ENCODE measurements around the gene SCG3.
"Not testable (repeated sequence)": the region's sequence is repeated elsewhere in the genome, so short reads cannot be mapped to it uniquely, and the experiment has no call there.

SCG3 gene

DNA sequence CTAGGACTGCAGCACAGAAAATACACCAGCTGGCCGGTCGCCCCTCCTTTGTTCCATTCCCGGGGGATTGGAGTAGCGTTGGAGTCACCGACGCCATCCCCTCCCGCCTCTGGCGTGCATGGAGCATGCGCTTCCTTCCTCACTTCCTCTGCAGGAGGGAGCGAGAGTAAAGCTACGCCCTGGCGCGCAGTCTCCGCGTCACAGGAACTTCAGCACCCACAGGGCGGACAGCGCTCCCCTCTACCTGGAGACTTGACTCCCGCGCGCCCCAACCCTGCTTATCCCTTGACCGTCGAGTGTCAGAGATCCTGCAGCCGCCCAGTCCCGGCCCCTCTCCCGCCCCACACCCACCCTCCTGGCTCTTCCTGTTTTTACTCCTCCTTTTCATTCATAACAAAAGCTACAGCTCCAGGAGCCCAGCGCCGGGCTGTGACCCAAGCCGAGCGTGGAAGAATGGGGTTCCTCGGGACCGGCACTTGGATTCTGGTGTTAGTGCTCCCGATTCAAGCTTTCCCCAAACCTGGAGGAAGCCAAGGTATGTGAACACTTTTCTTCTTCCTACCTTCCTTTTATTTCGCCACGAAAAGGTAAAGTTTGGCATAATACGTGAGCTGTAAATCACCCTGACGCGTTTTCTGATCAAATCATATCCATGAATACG lies at the start of gene SCG3:
TSS of gene SCG3 (plus strand) at position 201 of the 661 bp plus-strand sequence. CDS start at position 454, 253 bp downstream.
- no peaks in the 10 kb centered on the region for H3K9me3 Mint-ChIP-seq
- intact Hi-C loops (cut with micrococcal nuclease) = no loop called here
- H3K27me3 Mint-ChIP-seq = peaks cover 34% of the 10 kb centered on the region
- no peaks in the 10 kb centered on the region for H3K36me3 Mint-ChIP-seq (ENCODE audit: low read depth)
- H3K27ac Mint-ChIP-seq = no peak within 1 kb of the TSS
- peak within 1 kb of the TSS; percentile 66 for H3K4me3 Mint-ChIP-seq
- peaks cover 14% of the 10 kb centered on the region for H3K4me1 Mint-ChIP-seq (ENCODE audit: low read depth)

DNA sequence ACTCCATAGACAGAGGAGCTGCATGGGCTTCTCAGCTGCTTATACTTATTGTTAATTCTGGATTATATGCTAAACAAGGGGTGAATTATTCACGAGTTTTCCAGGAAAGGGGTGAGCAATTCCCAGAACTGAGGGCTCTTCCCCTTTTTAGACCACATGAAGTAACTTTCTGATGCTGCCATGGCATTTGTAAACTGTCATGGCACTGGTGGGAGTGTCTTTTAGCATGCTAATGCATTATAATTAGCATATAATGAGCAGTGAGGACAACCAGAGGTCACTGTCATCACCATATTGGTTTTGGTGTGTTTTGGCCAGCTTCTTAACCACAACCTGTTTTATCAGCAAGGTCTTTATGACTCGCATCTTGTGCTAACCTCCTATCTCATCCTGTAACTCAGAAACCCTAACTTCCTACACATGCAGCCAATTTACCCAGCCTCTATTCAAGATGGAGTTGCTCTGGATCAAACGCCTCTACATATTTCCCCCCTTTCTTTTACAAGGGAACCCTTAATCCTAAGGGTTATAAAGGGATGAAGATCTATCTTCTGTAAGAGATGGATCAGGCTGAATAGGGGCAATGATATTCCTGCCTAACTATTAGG lies 46.6 kb upstream of the SCG3 start:
- Mint-ChIP-seq H3K4me3 (no peak overlapping the region), H3K27ac (peak overlapping the region; percentile 73), H3K9me3 (no peaks in the 10 kb centered on the region), H3K27me3 (no peaks in the 10 kb centered on the region), H3K4me1 (ENCODE audit: low read depth) (peaks cover 43% of the 10 kb centered on the region), H3K36me3 (ENCODE audit: low read depth) (no peaks in the 10 kb centered on the region)
- intact Hi-C loops (cut with micrococcal nuclease) = no loop called here

- Mint-ChIP-seq H3K27me3 (no peaks in the 10 kb centered on the region), H3K27ac (peak overlapping the region; percentile 82), H3K4me1 (ENCODE audit: low read depth) (peaks cover 16% of the 10 kb centered on the region), H3K9me3 (no peaks in the 10 kb centered on the region), H3K4me3 (no peak overlapping the region), H3K36me3 (ENCODE audit: low read depth) (no peaks in the 10 kb centered on the region)
- intact Hi-C loops (cut with micrococcal nuclease) = no loop called here
Observed at GRCh38 chr15:51641490-51642130, 39.7 kb upstream of the SCG3 start.

DNA sequence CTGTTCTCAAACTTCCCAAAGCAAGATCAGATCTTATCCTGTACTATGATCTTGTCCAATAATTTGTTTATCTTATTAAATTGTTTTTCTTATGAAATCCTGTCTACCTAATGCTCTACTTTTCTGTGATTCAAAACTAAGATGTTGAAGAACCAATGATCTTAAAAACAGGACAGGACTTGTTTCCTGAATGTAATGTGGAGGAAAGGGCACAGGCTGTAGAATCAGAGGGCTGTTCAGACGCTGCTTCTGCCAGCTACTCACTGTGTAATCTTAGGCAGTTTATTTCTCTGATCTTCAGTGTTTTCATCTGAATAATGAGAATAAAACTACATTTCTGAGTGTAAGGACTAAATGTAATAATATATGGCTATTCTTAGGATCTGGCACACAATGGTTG lies 38.6 kb upstream of the SCG3 start:
- no peak overlapping the region for H3K27ac Mint-ChIP-seq
- intact Hi-C loops (cut with micrococcal nuclease) = no loop called here
- H3K27me3 Mint-ChIP-seq = no peaks in the 10 kb centered on the region
- H3K4me3 Mint-ChIP-seq = no peak overlapping the region
- H3K4me1 Mint-ChIP-seq (ENCODE audit: low read depth) = peaks cover 23% of the 10 kb centered on the region
- no peaks in the 10 kb centered on the region for H3K9me3 Mint-ChIP-seq
- H3K36me3 Mint-ChIP-seq (ENCODE audit: low read depth) = no peaks in the 10 kb centered on the region

DNA sequence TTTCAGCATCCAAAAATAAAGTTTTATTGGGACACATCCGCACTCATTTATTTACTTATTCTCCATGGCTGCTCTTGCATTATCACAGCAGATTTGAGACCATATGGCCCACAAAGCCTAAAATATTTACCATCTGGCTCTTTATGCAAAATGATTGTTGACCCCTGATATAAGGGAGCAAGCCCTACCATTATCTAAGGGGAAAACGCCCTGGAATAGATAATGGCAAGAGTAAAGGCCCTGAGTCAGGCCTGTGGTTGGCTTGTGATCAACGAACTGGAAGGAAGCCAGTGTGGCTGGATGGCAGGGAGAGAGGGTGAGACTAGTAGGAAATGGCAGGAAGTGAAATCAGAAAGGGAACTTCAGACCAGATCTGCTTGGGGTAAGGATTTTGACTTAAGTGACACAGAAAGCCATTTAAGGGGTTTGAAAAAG lies 34.2 kb upstream of the SCG3 start:
- Mint-ChIP-seq H3K36me3 (ENCODE audit: low read depth) (no peaks in the 10 kb centered on the region), H3K4me1 (ENCODE audit: low read depth) (peaks cover 18% of the 10 kb centered on the region), H3K4me3 (no peak overlapping the region), H3K27me3 (no peaks in the 10 kb centered on the region), H3K9me3 (no peaks in the 10 kb centered on the region), H3K27ac (peak overlapping the region; percentile 81)
- intact Hi-C loops (cut with micrococcal nuclease) = loop anchor here (1.0 kb wide), 1 partner anchor 24 kb away; no protein-coding TSS in a partner anchor

DNA sequence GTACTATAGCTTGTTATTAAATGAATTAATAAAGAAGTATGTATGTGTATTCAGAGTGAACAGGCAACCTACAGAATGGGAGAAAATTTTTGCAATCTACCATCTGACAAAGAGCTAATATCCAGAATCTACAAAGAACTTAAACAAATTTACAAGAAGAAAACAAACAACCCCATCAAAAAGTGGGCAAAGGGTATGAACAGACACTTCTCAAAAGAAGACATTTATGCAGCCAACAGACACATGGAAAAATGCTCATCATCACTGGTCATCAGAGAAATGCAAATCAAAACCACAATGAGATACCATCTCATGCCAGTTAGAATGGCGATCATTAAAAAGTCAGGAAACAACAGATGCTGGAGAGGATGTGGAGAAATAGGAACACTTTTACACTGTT lies 33.2 kb upstream of the SCG3 start:
- H3K36me3 Mint-ChIP-seq (ENCODE audit: low read depth); H3K27me3 Mint-ChIP-seq; intact Hi-C loops (cut with micrococcal nuclease); H3K9me3 Mint-ChIP-seq; H3K27ac Mint-ChIP-seq; H3K4me3 Mint-ChIP-seq: not testable (repeated sequence)
- peaks cover 17% of the 10 kb centered on the region for H3K4me1 Mint-ChIP-seq (ENCODE audit: low read depth)

GRCh38 chr15:51648643-51649042 lies 32.7 kb upstream of the SCG3 start:
- H3K4me3 Mint-ChIP-seq; H3K36me3 Mint-ChIP-seq (ENCODE audit: low read depth); H3K27me3 Mint-ChIP-seq; H3K27ac Mint-ChIP-seq; H3K9me3 Mint-ChIP-seq; intact Hi-C loops (cut with micrococcal nuclease): not testable (repeated sequence)
- H3K4me1 Mint-ChIP-seq (ENCODE audit: low read depth) = peaks cover 17% of the 10 kb centered on the region

DNA sequence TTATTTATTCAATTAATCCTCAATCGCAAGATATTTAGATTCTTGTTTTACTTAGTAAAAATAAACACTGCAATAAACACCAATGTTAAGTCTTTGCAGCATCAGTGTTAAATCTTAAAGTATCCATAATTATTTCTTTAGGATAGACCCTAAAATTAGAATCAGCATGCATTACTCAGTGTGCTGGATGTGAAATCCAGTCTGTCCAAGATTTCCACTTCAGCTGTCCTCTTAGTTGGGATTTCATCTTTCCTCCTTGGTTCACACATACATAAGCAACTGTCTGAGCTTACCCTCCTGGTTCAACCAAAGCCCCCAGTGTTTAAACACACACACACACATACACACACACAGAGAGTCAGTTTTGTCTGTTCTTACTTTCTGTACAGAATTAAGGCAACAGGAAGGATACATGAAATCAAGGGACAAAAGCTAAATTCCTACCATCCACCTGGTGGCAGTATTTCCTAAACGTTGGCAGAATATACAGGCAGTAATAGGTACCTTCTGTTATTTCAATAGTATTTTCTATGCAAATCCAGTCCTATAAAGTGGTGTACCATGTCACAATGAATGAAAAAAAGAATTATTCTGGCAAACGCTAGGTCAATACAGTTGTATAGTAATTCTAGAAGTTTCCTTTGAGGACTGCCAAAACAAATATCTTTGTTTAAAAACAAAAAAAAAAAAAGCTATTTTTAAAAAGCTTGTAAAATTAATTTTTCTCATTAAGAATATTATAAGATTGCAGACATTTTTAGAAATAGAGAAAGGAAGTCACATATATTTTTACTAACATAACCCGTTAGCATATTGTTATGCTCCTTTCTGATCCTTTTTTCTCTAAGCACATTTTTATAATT lies 31.4 kb upstream of the SCG3 start:
- H3K27me3 Mint-ChIP-seq = no peaks in the 10 kb centered on the region
- H3K4me1 Mint-ChIP-seq (ENCODE audit: low read depth) = peaks cover 12% of the 10 kb centered on the region
- no peak overlapping the region for H3K4me3 Mint-ChIP-seq
- H3K27ac Mint-ChIP-seq = peak overlapping the region; percentile 55
- intact Hi-C loops (cut with micrococcal nuclease) = loop anchor here (1.0 to 5.0 kb wide), 2 partner anchors 82 to 127 kb away; no protein-coding TSS in a partner anchor
- H3K36me3 Mint-ChIP-seq (ENCODE audit: low read depth) = no peaks in the 10 kb centered on the region
- no peaks in the 10 kb centered on the region for H3K9me3 Mint-ChIP-seq

GRCh38 chr15:51652084-51652668 lies 29.1 kb upstream of the SCG3 start:
- Mint-ChIP-seq H3K4me3 (no peak overlapping the region), H3K36me3 (ENCODE audit: low read depth) (no peaks in the 10 kb centered on the region), H3K4me1 (ENCODE audit: low read depth) (peaks cover 9% of the 10 kb centered on the region), H3K27me3 (peaks cover 2% of the 10 kb centered on the region), H3K9me3 (peaks cover 7% of the 10 kb centered on the region), H3K27ac (no peak overlapping the region)
- intact Hi-C loops (cut with micrococcal nuclease) = loop anchor here (5.0 kb wide), 1 partner anchor 80 kb away; no protein-coding TSS in a partner anchor

DNA sequence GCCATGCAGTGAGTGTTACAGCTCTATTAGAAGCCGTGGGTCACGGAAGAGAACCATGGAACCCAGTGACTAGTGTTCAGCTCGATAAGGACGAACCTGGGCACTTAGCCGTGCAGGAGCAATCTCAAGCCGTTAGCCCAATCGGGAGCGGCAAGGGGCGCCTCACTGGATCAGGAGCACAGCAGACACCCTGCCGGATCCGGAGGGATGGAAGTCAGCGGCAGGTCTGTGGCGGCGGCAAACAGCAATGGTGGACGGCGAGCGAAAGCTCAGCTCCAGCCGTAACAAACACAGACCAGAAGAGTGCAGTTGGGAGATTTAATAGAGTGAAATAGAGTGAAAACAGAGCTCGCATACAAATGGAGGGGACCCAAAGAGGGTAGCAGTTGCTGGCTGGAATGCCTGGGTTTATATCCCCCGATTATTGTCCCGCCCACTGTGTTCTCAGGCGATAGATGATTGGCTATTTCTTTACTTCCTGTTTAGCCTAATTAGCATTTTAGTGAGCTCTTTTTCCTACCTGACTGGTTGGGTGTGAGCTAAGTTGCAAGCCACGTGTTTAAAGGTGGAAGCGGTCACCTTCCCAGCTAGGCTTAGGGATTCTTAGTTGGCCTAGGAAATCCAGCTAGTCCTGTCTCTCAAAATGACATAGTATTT lies 25.8 kb upstream of the SCG3 start:
- H3K27ac Mint-ChIP-seq; H3K9me3 Mint-ChIP-seq; H3K4me3 Mint-ChIP-seq; H3K36me3 Mint-ChIP-seq (ENCODE audit: low read depth); intact Hi-C loops (cut with micrococcal nuclease); H3K4me1 Mint-ChIP-seq (ENCODE audit: low read depth); H3K27me3 Mint-ChIP-seq: not testable (repeated sequence)

GRCh38 chr15:51658664-51659063 lies 22.6 kb upstream of the SCG3 start:
- Mint-ChIP-seq H3K4me3 (no peak overlapping the region), H3K27ac (no peak overlapping the region), H3K9me3 (peaks cover 7% of the 10 kb centered on the region), H3K36me3 (ENCODE audit: low read depth) (no peaks in the 10 kb centered on the region), H3K27me3 (peaks cover 2% of the 10 kb centered on the region), H3K4me1 (ENCODE audit: low read depth) (peaks cover 7% of the 10 kb centered on the region)
- intact Hi-C loops (cut with micrococcal nuclease) = no loop called here

DNA sequence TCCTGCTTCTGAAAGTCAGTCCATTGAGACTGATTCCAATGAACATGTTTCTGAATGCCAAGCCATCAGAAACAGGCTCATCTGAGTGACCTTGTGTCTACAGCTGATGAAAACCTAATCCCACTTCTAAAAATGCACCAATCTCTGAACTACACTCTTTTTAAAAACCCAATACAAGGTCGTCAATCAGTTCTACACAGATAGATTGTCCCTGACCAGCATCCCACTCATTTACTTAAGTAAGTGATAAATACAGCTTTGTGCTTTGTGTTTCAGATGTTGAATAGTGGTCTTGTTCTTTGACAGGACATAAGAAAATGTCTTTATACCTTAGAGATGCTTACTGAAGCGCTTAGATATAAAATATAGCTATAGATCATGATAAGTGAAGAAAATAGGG lies 20.2 kb upstream of the SCG3 start:
- Mint-ChIP-seq H3K27me3 (no peaks in the 10 kb centered on the region), H3K27ac (no peak overlapping the region), H3K9me3 (no peaks in the 10 kb centered on the region), H3K36me3 (ENCODE audit: low read depth) (no peaks in the 10 kb centered on the region), H3K4me3 (no peak overlapping the region), H3K4me1 (ENCODE audit: low read depth) (peaks cover 7% of the 10 kb centered on the region)
- intact Hi-C loops (cut with micrococcal nuclease) = loop anchor here (5.0 kb wide), 1 partner anchor 36 kb away; no protein-coding TSS in a partner anchor

DNA sequence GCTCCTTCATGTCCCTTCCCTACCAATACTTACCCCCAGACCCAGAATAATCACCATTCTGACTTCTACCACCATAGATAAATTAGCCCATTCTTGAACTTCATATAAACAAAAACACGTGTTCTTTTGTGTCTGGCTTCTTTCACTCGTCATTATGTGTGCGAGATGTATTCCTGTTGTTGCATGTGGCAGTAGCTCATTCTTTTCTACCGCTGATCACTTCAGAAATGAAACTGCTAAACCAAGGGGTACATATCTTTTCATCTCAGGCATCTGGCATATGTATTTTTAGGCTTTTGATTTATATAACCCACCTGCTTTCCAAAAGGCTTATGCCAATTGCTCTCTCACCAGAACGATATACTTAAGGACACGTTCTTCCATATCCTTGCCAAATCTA lies 13.8 kb upstream of the SCG3 start:
- Mint-ChIP-seq H3K27ac (no peak overlapping the region), H3K4me3 (no peak overlapping the region), H3K9me3 (no peaks in the 10 kb centered on the region), H3K4me1 (ENCODE audit: low read depth) (peaks cover 19% of the 10 kb centered on the region), H3K36me3 (ENCODE audit: low read depth) (no peaks in the 10 kb centered on the region), H3K27me3 (no peaks in the 10 kb centered on the region)
- intact Hi-C loops (cut with micrococcal nuclease) = no loop called here
